ENCODE data around the gene HS3ST5.
A peak's percentile ranks its signal among the peaks of the same experiment; 100 is the strongest.

HS3ST5 gene

DNA sequence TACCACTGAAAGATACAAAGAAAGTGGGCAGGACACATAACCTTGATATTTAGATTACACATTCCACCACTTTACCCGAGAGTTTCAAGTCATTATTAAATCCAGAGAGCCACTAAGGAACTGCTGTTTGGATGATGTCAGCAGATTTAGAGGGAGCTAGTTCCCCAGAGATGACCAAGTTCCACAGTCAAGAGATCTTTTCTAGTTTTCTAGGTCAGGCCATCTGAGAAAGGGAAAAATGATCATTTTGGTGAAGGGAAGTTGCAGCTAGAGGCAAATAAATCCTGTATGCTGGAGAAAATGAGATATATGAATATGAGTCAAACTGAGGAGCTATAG is 147.8 kb downstream of the HS3ST5 start:
- DNase-seq (ENCODE audit: low spot score) = no peak

DNA sequence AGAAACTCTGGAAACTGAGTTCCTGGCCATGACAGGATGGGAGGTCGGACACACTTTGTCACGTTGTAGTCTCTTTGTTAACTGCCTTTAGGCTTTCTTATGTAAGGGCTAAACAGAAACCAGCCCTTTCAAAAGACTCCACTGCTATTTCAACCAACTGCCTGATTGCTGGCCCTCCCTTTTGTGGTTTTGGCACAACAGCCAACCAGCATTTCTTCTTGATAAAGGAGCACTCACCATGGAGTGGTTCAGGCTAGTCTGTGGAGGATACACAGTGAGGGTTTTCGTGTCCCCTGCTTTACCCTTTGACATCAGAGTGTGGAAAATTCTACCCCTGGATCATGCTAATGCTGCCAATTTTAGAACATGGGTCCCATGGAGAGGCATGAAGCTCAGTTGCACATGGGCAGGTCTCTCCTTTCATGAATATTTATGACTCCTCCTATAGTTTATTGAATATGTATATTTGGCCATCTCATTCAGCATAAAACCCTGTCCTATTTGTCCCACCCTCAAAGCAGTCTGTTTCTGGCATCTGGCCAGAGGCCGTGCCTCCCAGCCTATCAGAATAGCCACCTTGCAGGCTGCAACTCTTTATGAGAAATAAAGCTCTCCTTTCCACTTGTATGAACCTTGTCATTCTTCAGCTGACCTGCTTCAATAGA is 148.3 kb downstream of the HS3ST5 start:
- peak; percentile 5 for DNase-seq (ENCODE audit: low spot score)

DNA sequence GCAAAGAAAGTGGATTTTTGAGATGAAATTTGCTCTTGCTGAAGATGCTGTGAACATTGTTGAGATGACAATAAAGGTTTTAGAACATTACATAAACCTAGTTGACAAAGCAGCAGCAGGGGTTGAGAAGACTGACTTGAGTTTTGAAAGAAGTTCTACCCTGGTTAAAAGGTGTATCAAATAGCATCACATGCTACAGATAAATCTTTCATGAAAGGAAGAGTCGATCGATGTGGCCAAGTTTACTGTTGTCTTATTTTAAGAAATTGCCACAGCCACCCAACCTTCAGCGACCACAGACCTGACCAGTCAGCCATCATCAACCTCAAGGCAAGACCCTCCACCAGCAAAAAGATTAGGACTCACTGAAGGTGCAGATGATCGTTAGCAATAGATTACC is 155.3 kb downstream of the HS3ST5 start:
- DNase-seq (ENCODE audit: low spot score) = no peak

DNA sequence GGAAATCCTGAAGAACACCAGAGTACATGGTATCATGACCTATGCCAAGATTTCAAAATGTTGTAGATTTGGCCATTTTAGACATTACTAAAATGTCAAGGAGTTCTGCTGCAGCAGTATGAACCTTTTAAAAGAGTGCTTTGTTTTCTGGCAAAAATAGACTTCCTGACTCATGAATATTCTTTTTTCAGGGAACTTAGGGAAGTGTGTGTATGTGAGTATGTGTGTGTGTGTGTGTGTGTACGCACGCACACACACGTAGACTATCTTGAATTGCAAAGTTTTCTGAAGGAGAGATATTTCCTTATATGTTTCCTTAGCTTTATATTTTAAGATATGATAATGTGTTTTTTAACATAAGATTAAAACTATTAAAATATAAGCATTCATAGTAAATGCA is 161.2 kb downstream of the HS3ST5 start:
- DNase-seq (ENCODE audit: low spot score) = no peak

DNA sequence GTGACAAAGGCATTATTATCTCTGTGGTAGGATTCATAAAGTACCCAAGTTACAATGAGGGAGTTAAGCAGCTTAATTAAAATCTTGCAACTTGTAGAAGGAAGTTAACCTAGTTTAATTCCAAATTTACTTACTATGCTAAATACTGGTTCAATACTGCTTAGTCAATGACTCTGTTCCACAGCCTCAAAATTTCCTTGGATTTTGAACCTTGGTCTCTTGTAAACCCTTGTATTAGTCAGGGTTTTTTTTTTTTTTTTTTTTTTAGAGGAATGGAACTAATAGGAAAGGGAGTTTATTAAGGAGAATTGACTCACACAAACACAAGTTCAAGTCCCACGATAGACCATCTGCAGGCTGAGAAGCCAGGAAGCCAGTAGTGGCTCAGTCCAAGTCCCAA is 163.4 kb downstream of the HS3ST5 start:
- no peak for DNase-seq (ENCODE audit: low spot score)

DNA sequence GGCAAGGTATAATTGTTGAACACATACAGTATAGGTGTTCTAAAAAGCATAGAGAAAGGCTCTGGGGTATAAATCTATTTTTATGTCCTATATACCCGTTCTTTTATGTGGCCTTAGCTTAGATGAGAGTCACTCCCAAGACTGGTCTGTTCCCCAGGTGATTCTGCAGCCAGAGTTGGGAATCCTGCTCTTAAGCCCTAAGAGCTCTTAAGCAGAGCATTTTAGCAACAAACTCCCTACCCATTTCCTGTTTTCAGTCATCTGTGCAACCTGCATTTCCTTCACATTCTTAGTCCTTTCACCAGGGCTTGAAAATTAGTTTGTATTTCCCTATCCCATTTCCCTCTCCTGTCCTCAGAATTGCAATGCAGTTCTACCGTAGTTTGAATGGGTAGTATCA is 166.1 kb downstream of the HS3ST5 start:
- no peak for DNase-seq (ENCODE audit: low spot score)

DNA sequence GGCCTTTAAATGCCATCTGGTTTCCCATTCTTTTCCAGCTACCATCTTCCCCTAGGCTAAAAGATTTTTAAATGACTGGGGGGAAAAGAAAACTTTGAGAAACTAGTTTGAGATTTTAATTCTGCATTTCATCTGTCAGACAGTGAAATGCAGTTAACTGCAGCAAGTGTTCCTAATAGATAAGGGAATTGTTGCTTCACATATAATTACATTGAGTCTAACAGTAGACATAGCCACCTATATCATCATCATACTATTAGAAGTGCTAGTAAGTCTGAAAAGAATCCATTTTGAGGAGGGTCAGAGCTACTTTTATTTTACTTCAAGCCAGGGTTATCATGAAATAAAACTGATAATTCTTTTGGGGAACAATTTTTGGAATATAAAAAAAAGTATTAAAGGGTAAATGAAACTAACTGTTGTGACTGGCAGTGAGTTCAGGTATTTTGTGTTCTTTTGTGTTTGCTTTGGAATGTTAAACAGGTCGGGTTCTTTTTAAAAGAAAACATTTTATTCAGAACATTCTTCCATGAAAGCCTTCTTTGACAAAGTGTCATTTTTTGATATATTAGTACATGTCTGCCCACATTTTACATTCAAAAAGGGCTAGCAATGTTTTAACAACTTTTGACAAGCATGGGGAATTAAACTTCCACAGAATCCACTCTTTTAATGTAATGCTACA is 170.1 kb downstream of the HS3ST5 start:
- no peak for DNase-seq (ENCODE audit: low spot score)

DNA sequence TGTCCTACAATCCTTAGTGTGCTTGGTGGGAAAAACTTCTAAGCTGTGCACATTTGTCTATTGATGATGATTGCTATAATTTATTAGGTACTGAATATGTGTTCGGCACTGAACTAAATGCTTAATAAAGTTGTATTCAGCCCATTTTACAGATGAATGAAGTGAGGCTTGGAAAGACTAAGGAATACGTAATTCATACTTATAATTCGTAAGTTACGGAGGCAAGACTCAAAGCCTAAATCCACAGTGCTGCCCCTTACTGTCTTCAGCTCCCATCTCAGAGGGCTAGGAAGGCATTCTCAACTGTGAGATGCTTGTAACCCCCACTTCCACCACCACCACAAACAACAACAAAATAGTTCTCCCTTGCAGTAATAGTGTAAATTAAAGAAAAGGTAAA is 171.3 kb downstream of the HS3ST5 start:
- DNase-seq (ENCODE audit: low spot score) = no peak

DNA sequence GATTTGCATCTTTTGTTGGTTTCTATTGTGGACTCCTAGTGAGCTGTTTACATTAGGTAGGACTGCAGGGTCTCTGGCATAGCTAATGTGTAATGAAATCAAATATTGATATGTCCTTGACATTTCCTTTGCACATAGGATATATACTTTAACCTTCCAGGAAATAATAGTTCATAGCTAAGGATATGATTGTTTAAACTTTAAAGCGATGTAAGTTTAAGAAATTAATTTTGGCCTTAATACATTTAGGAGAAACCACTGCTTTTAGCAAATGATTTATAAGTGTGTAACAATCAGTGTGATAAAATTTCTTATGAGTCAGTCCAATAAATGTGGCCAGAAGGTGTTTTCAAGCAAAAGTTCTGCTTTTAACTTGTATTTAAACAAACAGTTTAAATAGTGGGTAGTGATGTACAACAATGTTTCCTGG is 171.8 kb downstream of the HS3ST5 start:
- DNase-seq (ENCODE audit: low spot score) = no peak

DNA sequence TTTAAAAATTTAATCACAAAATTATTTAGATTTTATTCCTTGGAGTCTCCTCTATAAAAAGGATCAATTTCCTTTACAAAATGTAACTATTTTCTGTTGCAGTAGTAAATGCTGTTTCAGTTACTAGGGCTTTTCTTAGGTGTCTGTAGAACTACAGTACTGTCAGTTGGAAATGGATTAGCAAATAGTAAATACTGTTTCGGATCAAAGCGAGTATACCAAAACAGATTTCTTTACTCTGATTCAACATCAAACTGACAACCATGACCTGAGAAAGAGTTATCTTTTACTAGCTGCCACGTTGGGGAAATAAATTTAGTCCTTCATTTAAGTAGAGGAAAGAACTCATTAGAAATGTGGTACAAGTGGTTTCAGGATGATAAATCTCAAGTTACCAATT is 172.5 kb downstream of the HS3ST5 start:
- DNase-seq (ENCODE audit: low spot score) = no peak

DNA sequence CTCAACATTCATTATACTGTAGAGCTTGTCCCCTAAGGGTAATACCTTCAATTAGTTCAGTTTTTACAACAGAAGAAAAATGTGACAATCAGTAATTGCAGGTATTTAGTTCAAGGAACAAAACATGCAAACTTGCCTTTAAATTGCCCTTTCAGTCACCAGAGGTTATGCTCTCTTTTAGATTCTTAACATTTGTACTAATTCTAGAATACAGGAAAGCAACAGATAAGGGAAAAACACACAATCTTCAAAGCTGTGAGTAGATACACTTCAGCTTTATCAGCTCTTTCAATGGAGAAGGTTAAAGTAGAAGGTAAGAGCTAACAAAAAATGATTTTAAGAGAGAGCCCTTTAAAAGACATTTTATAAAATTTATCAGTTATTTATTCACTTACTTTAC is 173.1 kb downstream of the HS3ST5 start:
- no peak for DNase-seq (ENCODE audit: low spot score)

DNA sequence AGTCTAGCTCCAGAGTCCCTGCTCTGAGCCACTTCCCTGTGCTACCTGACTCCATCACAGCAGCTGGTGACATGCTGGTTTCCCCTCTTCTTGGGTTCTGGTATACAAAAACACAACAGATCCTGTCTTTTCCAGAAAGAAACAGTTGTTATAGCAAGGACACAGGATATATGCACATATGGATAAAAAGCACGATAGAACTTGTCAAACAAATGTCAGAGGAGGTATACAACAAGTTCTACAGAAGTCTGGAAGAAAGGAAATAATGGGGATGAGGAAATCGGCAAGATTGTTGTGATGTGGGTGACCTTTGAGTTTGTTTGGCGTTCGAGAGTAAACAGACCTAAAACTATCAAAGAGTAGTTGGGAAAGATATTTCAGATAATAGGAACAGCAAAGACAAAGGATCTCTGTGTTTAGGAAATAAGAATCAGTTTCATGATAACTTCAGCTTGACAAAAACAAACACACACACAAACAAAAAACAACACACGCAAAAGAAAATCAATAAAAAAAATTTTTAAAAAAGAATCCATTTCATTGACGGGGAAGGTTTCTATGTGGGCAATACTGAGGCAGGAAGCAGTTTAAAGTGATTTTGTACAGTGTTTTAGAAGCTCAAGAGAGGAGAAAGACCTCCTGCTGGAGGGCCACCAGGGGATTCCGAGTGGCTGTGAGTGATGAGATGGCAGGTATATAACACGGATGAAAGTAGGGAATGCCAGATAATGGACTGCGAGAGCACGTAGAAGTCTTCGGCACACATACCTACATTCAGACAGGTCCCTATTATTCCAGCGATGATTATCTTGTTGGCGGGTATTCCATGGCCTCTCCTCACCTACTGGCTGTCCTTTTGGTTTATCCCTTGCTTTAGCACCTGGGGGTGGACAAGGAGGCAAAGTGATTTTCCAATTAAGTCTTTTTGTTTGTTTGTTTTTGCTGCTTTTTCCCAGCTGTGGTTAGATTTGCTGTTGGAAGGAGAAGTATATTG is 174.9 kb downstream of the HS3ST5 start:
- DNase-seq (ENCODE audit: low spot score) = no peak

DNA sequence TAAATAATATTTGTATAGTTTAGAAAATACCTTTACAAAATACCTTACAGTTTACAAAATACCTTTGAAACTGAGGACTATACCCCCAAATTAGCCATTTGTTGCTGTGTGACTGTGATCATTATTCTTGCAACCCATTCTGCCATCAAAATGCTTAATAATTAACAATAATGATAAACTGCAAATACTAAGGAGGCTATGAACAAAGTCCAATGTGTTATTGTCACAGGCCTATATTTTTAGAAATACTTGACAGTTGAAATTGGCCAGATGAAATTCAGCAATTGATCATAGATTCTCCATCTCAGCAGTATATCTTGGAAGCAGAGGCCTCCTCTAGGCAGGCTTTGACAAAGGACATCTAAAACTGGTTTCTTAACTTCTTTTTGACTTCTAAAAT is 178.6 kb downstream of the HS3ST5 start:
- DNase-seq (ENCODE audit: low spot score) = no peak

DNA sequence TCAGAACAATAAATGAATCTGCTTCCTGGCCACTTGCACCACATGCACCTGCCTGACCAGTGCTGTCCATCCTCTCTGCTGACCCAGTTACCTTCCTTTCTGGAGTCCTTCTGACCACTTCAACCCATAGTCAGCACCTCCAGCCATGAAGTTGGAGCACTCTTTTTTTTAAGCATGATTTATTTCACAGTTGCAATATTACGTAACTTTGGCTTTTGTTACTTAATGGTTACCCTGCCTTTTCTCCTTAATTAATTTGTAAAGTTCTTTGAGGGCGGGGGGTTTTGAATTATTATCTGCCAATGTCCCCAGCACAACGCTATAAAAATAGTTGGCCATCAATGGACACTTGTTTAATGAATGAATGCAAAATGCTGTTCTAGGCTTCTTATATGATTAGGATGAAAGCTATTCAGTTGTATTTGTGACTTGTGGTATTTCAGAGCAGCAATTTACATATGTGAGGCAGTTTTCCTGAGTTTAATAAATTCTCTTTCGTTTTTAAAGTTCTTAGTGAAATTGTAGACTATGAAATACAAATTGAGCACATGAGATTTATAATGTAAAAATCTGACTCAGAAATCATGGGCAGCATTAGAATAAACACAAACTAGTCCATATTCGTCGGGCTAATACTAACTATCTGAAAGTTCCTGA is 180.0 kb downstream of the HS3ST5 start:
- DNase-seq (ENCODE audit: low spot score) = no peak

DNA sequence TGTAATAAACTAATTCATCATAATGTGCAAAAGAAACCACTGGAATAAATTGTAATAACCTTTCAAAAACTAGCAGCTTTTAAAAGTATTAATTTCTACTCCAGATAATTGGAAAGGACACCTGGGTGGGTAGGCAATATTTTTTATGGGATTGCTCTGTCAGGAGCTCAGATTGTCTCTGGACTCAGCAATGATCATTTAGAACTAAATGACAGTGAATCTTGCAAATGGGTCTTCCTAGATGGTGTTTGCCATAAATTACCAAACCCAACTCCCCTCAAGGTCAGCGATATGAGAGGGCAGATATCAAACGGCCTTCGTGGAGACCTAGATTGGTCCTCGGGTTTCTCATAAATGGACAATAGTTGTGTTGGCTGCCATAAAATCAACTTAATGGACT is 181.9 kb downstream of the HS3ST5 start:
- no peak for DNase-seq (ENCODE audit: low spot score)

DNA sequence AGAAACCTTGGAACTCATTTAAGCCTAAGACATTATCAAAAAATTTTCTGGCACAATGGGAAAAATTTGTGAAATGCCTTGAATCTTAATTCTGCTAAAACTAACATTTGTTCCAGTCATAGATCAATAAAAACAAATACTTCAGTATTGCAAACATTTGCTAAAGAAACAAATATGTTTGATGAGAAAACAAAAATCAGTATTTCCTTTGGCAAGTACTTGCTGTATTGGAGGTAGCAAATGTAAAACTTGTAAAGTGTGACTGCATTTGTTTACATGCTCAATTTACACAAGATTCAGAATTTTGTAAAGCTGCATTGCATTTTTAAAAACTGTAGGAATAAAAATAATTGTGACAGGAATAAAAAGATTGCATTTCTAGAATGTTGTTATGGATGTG is 183.1 kb downstream of the HS3ST5 start:
- DNase-seq (ENCODE audit: low spot score) = no peak

DNA sequence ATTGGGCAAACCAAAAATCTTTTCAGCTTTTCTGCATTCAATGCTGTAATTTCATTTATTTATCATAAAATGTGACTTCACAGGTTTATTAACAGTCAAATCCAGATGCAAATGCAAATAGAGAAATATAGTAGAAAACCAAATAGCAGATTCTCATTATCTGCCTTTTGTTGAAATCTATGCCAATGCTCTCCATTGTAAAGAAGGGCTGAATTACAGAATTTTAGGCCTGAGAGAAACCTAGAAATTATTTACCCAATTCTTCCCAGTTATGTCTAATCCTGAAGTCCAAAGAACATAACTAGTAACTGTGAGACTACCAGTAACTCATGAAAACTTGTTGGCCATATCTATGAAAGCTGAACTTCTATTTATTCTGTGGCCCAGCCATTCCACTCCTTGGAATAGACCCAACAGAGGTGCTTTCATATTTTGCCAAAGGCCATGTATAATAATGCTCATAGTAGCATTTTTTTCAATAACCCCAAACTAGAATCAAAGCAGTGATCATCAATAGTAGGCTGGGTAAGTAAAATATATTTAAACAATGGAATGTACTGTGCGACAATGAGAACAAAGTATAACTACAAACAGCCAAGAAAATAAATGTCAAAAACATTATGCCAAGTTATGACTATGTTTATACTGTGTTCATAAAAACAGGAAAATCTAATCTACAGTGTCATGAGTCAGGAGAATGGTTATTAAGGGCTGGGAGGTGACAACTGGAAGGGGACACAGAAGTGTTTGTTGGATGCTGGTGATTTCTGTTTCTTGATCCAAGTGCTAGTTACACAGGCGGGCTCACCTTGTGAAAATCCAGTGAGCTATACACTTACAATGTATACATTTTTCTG is 183.8 kb downstream of the HS3ST5 start:
- no peak for DNase-seq (ENCODE audit: low spot score)

DNA sequence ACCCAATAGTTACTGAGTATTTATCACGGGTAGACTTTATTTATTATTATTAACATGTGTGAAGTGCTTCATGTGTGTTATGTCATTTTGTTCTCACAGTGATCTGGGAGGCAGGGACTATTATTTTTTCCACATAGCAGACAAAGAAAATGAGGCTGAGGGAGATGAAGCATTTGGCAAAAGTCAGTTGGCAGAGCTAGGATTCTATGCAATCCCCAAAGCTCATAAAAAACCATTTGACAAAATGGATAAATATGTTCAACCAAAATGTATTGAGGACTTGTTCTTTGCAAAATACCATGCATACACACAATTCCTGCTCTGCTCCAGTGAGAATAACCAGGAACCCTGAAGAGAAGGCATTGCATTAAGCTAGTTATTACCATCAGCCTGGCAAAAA is 184.4 kb downstream of the HS3ST5 start:
- DNase-seq (ENCODE audit: low spot score) = no peak

DNA sequence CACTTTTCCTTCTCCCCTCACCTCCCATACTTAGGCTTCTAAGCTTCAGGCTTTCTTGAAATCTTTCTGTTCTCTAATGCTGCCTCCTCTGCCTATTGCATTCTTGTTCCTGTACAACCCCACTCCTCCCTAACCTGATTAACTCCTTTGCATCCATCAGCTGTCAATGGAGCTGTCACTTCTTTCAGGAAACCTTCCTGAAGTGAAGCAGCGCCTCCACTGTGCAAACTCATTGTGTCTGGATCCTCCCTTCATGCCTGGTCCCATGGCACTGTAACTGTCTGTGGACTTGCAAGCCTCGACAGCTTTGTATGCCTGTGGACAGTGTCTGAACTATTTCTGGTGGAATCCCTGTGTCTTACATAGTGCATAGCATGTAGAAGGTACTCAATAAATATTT is 185.0 kb downstream of the HS3ST5 start:
- DNase-seq (ENCODE audit: low spot score) = no peak

DNA sequence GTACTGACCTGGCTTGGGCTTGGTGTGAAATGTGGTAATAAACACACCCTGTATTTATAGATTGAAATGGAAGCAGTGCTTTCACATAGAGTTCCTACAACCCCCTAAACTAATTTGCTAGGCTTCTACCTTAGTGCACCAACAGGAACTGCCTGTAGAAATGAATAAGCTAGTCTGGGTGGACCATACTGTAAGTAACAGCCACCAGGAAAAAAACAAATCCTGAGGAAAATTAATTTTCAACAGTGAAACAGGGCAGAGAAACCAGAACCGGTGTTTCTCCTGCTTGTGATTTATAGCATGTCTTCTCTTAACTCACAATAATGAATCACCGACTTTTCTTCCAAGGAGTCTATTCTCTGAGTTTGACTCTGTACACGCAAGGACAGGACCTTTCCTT is 187.1 kb downstream of the HS3ST5 start:
- DNase-seq (ENCODE audit: low spot score) = no peak

DNA sequence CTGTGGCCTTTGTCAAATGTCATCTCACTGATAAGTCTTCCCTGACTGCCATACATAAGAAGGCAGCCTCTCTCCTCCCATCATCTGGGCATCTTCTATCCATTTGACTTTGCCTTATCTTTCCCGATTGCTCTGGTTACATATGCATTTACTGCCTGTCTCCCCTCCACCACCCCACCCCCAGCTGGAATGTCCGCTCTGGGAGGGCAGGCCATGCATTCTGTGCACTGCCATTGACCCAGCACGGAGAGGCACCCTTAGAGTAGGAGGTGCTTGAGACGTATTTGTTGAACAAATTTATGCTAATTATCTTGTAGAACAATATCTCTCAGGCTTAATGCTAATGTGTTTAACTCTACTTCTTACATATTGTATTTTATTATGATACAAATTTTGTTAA is 188.0 kb downstream of the HS3ST5 start:
- no peak for DNase-seq (ENCODE audit: low spot score)

DNA sequence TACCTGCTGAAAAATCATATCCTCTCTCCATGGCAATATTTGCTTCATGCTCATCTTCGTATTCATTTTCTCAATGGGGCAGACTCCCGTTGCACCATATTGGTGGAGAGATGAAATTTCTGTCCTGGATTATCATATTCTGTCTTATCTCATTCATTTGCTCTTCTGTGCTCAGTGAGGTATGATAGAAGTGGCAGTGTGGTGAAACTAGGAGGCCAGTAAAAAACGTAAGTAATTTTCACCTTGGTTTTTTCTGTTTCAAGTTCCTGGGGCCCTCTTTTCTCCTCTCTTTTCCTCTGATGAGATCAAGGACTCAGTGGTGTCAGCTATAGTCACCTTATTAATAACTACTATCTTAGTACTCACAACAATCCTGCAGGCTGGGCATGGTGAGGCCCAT is 189.4 kb downstream of the HS3ST5 start:
- no peak for DNase-seq (ENCODE audit: low spot score)
